Cardiac septum (tissue), 1 donor: ENCODE measurements around the gene MYLK2. TPM values are rescaled to one million over a fixed set of nuclear protein-coding genes. Genes with fewer than 3 reads are reported as not detected.

Experiments
- DNase-seq: peaks from one replicate; pipeline ENCODE4 v3.0.0-alpha.2; 2020; ENCODE audit warnings: low spot score
- intact Hi-C: fragments of 100-400 bp; cut with DNase I; formaldehyde crosslinking; loops from one replicate; pipeline ENCODE4 v1.14.0; 2022
- total RNA-seq: library from RNA; stranded (reverse); fragmentation: NEBNext Ultra II Directional; extraction: Animal tissue kit (Norgen Biotek cat#: 25700); gene quantifications from one replicate; pipeline ENCODE4 v1.2.1, GENCODE V29; 2021
- donor health status: DM: no; HTN: no; CAD: no.

Gene MYLK2
- total RNA-seq, 1 donor from 2014 or later, result 0.11 TPM

- intact Hi-C loops, result loop anchor here (2.0 kb wide), 1 partner anchor 22 kb away; no protein-coding TSS in a partner anchor
- DNase-seq, result no peak
Observed at GRCh38 chr20:31864521-31865400, 45.6 kb downstream of the MYLK2 start.

- no peak for DNase-seq
- intact Hi-C loops, result no loop called here
Observed at GRCh38 chr20:31866221-31866620, 47.1 kb downstream of the MYLK2 start.

GRCh38 chr20:31868853-31869672 is 49.9 kb downstream of the MYLK2 start:
- no peak for DNase-seq

GRCh38 chr20:31869673-31869941 is 50.5 kb downstream of the MYLK2 start:
- intact Hi-C loops, result no loop called here
- DNase-seq, result no peak

More at GRCh38 chr20:31868853-31869672, 49.9 kb downstream of the MYLK2 start:
- intact Hi-C loops, result no loop called here

GRCh38 chr20:31869942-31870725 is 51.0 kb downstream of the MYLK2 start, which contains the start of the genes DUSP15 and TTLL9:
DUSP15 (minus strand) TSS chr20:31870527; CDS start chr20:31870337, 190 bp downstream.
TTLL9 (plus strand) TSS chr20:31870634; CDS start chr20:31871127, 493 bp downstream.
- DNase-seq, result no peak
- intact Hi-C loops, result no loop called here

- DNase-seq, result no peak
- intact Hi-C loops, result no loop called here
Observed at GRCh38 chr20:31870726-31871617, 51.8 kb downstream of the MYLK2 start.

GRCh38 chr20:31871618-31871954 is 52.4 kb downstream of the MYLK2 start:
- no peak for DNase-seq
- intact Hi-C loops, result no loop called here

DNA sequence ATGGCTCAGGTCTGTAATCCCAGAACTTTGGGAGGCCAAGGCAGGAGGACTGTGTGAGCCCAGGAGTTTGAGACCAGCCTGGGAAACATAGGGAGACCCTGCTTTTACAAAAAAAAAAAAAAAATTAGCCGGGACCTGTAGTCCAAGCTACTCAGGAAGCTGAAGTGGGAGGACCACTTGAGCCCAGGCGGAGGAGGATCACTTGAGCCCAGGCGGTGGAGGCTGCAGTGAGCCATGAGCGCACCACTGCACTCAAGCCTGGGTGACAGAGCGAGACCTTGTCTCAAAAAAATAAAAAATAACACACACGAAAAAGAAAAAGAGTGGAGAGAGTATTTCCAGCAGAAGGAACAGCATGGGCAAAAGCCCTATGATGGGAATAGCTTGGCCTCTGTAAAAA is 53.2 kb downstream of the MYLK2 start:
- DNase-seq, result no peak
- intact Hi-C loops, result no loop called here

DNA sequence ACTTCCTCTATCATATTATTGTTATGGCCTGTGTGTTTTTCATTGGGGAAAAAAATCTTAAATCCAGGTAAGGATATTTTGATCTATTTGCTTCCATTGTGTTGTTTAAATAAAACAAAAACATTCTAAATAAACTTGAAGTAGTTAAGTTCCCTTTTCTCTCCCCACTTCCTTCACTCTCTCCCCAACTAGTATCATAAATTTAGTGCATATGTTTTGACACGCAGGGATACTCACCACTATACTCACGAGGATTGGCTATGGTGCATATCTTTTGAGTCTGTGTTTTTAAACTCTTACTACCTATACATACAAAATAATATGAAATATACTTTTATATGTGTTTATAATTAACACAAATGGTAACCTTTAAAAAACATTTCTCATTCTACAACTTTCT is 56.5 kb downstream of the MYLK2 start:
- no peak for DNase-seq
- intact Hi-C loops, result no loop called here

DNA sequence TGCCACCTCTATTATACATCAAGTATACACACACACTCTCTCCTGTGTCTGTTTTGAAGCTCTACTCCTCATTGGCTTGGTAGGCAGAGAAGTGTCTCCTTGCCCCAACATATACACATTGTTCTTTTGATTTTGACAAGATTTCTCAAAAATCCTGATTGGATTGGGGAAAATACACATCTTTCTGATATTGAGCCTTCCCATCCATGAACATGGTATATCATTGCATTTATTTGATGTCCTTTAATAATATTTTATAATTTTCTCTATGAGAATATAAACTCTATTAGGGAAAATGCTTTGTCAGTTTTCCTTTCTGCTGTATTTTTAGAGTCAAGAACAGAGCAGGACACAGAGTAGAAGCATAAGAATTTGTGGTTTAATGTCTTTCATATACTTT is 58.5 kb downstream of the MYLK2 start:
- no peak for DNase-seq
- intact Hi-C loops, result no loop called here

- intact Hi-C loops, result no loop called here
- peak; percentile 96 for DNase-seq
Observed at GRCh38 chr20:31879143-31879987, 60.2 kb downstream of the MYLK2 start.

DNA sequence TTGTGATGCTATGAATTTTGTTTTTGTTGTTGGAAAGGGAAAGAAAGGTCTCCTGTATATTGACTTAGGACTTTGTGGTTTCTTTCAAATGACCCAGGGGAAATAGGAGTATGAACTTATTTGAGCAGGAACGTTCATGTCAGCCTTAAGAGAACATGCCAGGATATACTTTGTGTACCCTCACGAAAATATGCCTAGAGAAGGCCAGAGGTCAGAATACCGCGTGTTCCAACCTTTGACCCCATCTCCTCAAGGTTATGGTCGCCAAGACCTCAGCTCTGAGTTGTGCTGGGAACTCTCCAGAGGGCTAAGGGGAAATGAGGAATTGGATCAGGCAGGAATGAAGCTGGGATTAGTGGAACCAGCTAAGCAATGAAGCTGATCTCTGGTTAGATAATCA is 62.8 kb downstream of the MYLK2 start:
- intact Hi-C loops, result no loop called here
- DNase-seq, result no peak

- intact Hi-C loops, result no loop called here
- no peak for DNase-seq
Observed at GRCh38 chr20:31883829-31884228, 64.7 kb downstream of the MYLK2 start.

Other genes with a start within 250 kb of the MYLK2 start
- gene ID1, start 214.1 kb upstream of the MYLK2 start, total RNA-seq, result 163 TPM
- 11.3 TPM for gene COX4I2, start 181.4 kb upstream of the MYLK2 start, total RNA-seq
- gene BCL2L1, start 96.5 kb upstream of the MYLK2 start, total RNA-seq, result 42.5 TPM
- gene TPX2, start 80.1 kb upstream of the MYLK2 start, total RNA-seq, result 0.78 TPM
- gene FOXS1, start 26.2 kb downstream of the MYLK2 start, total RNA-seq, result 6.1 TPM
- gene DUSP15, start 51.2 kb downstream of the MYLK2 start, total RNA-seq, result 3.4 TPM
- gene TTLL9, start 51.3 kb downstream of the MYLK2 start, total RNA-seq, result not detected
- 7.9 TPM for gene PDRG1, start 132.7 kb downstream of the MYLK2 start, total RNA-seq
- gene XKR7, start 148.8 kb downstream of the MYLK2 start, total RNA-seq, result not detected
- 7.0 TPM for gene CCM2L, start 191.1 kb downstream of the MYLK2 start, total RNA-seq
- 5.5 TPM for gene HCK, start 232.9 kb downstream of the MYLK2 start, total RNA-seq